Hepatocyte (in vitro differentiated cells): ENCODE results near the gene STX7. TPM values are rescaled to one million over a fixed set of nuclear protein-coding genes. Genes with fewer than 3 reads are reported as not detected.
A peak's percentile ranks its signal among the peaks of the same experiment; 100 is the strongest.

Experiments
- DNase-seq: peaks from one replicate; pipeline ENCODE4 v3.0.0-alpha.2; 2016; ENCODE audit warnings: low spot score
- H2AFZ ChIP-seq: fragments of 200-600 bp; sonication (generic); 2 replicates; pipeline ENCODE4 v1.6.0; 2016; ENCODE audit warnings: antibody characterized with exemption, mild to moderate bottlenecking
- H3K27ac ChIP-seq: fragments of 200-600 bp; sonication (generic); 2 replicates; pipeline ENCODE4 v1.5.1; 2016; ENCODE audit warnings: mild to moderate bottlenecking
- H3K27me3 ChIP-seq: fragments of 200-600 bp; sonication (generic); 2 replicates; pipeline ENCODE4 v1.6.1; 2016
- H3K36me3 ChIP-seq: fragments of 200-600 bp; sonication (generic); replicated peaks from 2 replicates; pipeline ENCODE4 v1.5.1; 2016; ENCODE audit warnings: low read depth; ENCODE audit not compliant: insufficient read depth
- H3K4me1 ChIP-seq: fragments of 200-600 bp; sonication (generic); 2 replicates; pipeline ENCODE4 v1.5.1; 2016; ENCODE audit warnings: mild to moderate bottlenecking, moderate library complexity; ENCODE audit not compliant: insufficient read depth
- H3K4me2 ChIP-seq: fragments of 200-600 bp; sonication (generic); 2 replicates; pipeline ENCODE4 v1.6.0; 2016
- H3K4me3 ChIP-seq: fragments of 200-600 bp; sonication (generic); 2 replicates; pipeline ENCODE4 v1.5.1; 2016; ENCODE audit warnings: mild to moderate bottlenecking
- H3K79me2 ChIP-seq: fragments of 200-600 bp; sonication (generic); 2 replicates; pipeline ENCODE4 v1.6.0; 2017; ENCODE audit warnings: mild to moderate bottlenecking
- H3K9me2 ChIP-seq: fragments of 200-600 bp; sonication (generic); replicated peaks from 2 replicates; pipeline ENCODE4 v1.6.0; 2017; ENCODE audit warnings: mild to moderate bottlenecking; ENCODE audit not compliant: insufficient read depth
- H3K9me3 ChIP-seq: fragments of 200-600 bp; sonication (generic); 2 replicates; pipeline ENCODE4 v1.5.1; 2016; ENCODE audit warnings: low read depth, mild to moderate bottlenecking
- H4K20me1 ChIP-seq: fragments of 200-600 bp; sonication (generic); 2 replicates; pipeline ENCODE4 v1.6.0; 2016; ENCODE audit warnings: mild to moderate bottlenecking; ENCODE audit not compliant: insufficient read depth, poor library complexity, severe bottlenecking
- EZH2 ChIP-seq: fragments of 200-600 bp; sonication (generic); IDR thresholded peaks from 2 replicates; pipeline ENCODE4 v1.6.1; 2016; ENCODE audit warnings: antibody characterized with exemption, mild to moderate bottlenecking, borderline replicate concordance
- EZH2phosphoT487 ChIP-seq: fragments of 200-600 bp; sonication (generic); IDR thresholded peaks from one replicate; pipeline ENCODE4 v1.6.1; 2018; ENCODE audit warnings: antibody characterized with exemption, mild to moderate bottlenecking, low read depth, moderate library complexity; ENCODE audit not compliant: unreplicated experiment, severe bottlenecking
- WGBS: methylation state at CpG from one replicate; pipeline ENCODE4 v1.1.6; 2016; ENCODE audit warnings: low lambda C conversion rate; ENCODE audit errors: missing lambda C conversion rate; 5-methylcytosine and 5-hydroxymethylcytosine counted together
- polyA plus RNA-seq: library from polyadenylated mRNA; unstranded; fragments of >200 nt; fragmentation: Nextera tagmentation; extraction: Ambion mirVana; gene quantifications from 2 replicates; pipeline ENCODE4 v1.2.1, GENCODE V29; 2016
- total RNA-seq: library from RNA; depleted of rRNA; stranded (reverse); fragments of >200 nt; gene quantifications from 2 replicates; pipeline ENCODE4 v1.2.3, GENCODE V29; 2014
- TF ChIP-seq, protein P1 (sequence below): fragments of 200-600 bp; sonication (generic); IDR thresholded peaks from 2 replicates; pipeline ENCODE4 v1.5.1; 2016; ENCODE audit warnings: antibody characterized with exemption, mild to moderate bottlenecking; ENCODE audit not compliant: poor library complexity

Gene STX7
- total and polyA plus RNA-seq, 2 experiments from 2014 or later: 38.4 to 39.3 TPM

DNA sequence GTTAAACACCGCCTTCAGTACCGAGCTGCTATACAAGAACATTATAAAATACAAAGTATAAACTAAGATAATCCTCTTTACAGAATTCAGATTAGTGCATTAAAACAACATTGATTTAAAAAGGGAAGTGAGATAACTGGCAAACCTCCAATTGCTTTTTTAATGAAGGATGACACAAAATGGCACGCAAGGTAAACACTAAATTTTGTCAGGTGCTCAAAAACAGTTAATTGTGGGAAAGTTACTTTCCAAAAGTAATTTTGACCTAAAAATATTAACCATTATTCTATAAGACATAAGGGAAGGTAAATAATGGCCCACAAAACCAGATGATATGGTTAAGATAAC is 53.3 kb downstream of the STX7 start:
- Histone ChIP-seq H3K79me2 (no peaks in the 10 kb centered on the region), H3K9me3 (no peaks in the 10 kb centered on the region), H4K20me1 (no peaks in the 10 kb centered on the region), H3K9me2 (no peaks in the 10 kb centered on the region), H3K27ac (no peak overlapping the region), H3K4me1 (no peaks in the 10 kb centered on the region), H3K27me3 (no peaks in the 10 kb centered on the region), H2AFZ (no peak overlapping the region), H3K36me3 (no peaks in the 10 kb centered on the region), H3K4me2 (no peak overlapping the region), H3K4me3 (no peak overlapping the region)
- DNase-seq: no peak
- TF ChIP-seq, protein P1, sequence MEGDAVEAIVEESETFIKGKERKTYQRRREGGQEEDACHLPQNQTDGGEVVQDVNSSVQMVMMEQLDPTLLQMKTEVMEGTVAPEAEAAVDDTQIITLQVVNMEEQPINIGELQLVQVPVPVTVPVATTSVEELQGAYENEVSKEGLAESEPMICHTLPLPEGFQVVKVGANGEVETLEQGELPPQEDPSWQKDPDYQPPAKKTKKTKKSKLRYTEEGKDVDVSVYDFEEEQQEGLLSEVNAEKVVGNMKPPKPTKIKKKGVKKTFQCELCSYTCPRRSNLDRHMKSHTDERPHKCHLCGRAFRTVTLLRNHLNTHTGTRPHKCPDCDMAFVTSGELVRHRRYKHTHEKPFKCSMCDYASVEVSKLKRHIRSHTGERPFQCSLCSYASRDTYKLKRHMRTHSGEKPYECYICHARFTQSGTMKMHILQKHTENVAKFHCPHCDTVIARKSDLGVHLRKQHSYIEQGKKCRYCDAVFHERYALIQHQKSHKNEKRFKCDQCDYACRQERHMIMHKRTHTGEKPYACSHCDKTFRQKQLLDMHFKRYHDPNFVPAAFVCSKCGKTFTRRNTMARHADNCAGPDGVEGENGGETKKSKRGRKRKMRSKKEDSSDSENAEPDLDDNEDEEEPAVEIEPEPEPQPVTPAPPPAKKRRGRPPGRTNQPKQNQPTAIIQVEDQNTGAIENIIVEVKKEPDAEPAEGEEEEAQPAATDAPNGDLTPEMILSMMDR: no peak
- TF ChIP-seq EZH2phosphoT487 (no peak), EZH2 (no peak)
- 77% methylated on average over 3 of the region's 3 CpGs for WGBS

DNA sequence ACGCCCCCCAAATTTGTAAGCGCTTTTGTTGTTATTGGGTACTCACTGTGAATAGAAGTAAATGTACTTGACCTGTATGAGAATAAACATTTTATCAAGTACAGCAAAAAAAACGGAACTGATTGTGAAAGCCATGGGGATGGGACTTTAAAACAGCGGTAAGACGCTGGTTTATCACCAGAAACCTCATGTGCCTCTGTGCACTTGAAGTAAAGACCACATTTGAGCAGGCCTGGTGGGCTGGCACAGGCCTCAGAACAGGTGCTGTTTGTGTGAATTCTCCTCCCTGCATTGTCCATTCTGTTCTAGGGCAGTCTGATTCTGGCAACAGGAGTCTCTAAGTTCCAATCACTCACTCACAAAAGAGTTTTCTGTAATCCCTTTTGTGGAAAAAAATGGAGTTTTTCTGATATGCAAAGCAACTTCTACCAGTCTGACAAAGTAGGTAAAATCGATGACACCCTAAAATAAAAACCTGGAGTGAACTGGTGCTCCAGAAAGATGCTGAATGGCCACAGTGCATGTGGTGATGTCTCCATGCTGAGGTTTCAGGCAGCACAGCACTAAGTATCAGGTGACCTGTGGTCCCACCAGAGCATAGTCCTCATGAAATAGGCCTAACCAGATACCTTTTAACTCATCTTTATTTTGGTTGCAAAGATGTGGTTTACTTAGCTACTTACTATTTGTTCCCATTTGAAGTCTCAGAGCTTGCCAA is 53.9 kb downstream of the STX7 start:
- no peaks in the 10 kb centered on the region for H3K36me3 ChIP-seq
- no peaks in the 10 kb centered on the region for H4K20me1 ChIP-seq
- WGBS: 96% methylated on average over 6 of the region's 6 CpGs
- H3K27me3 ChIP-seq: no peaks in the 10 kb centered on the region
- no peaks in the 10 kb centered on the region for H3K9me2 ChIP-seq
- TF ChIP-seq, protein P1: no peak
- TF ChIP-seq EZH2 (no peak), EZH2phosphoT487 (no peak)
- H3K4me1 ChIP-seq: no peaks in the 10 kb centered on the region
- H3K27ac ChIP-seq: no peak overlapping the region
- no peaks in the 10 kb centered on the region for H3K9me3 ChIP-seq
- no peaks in the 10 kb centered on the region for H3K79me2 ChIP-seq
- no peak overlapping the region for H3K4me3 ChIP-seq
- no peak overlapping the region for H2AFZ ChIP-seq
- no peak for DNase-seq
- no peak overlapping the region for H3K4me2 ChIP-seq

DNA sequence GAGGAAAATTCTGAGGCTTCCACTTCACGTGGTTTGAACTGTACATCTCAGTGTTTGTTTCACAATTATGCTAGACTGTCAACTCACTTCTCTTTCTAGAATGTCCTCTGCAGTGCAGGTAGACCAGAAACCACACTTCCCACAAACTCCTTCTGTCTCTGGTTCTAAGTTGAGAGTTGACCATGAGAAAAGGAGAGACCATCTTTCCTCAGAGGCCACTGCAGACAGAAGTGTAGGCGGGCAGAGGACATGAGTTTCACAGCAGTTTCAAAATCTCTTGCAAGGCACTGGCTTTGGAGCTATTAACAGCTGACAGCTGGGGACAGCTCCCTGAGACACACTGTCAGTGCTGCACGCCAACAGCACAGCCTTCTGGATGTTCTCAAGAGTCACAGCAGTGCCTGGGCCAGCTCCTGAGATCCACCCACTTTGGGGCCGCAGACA is 56.2 kb downstream of the STX7 start:
- Histone ChIP-seq H3K4me3 (no peak overlapping the region), H2AFZ (no peak overlapping the region), H3K27ac (no peak overlapping the region), H3K9me2 (no peaks in the 10 kb centered on the region), H3K4me2 (no peak overlapping the region), H3K4me1 (no peaks in the 10 kb centered on the region), H4K20me1 (no peaks in the 10 kb centered on the region), H3K9me3 (no peaks in the 10 kb centered on the region), H3K27me3 (no peaks in the 10 kb centered on the region), H3K36me3 (no peaks in the 10 kb centered on the region), H3K79me2 (no peaks in the 10 kb centered on the region)
- no peak for TF ChIP-seq EZH2
- TF ChIP-seq, protein P1: no peak
- no peak for TF ChIP-seq EZH2phosphoT487
- WGBS: 77% methylated on average over 4 of the region's 4 CpGs
- DNase-seq: peak; percentile 7
